Globus pallidus (tissue), 1 donor: Measurements from ENCODE around the gene GDF9.

ENCODE experiments used
- DNase-seq: peaks from one replicate; pipeline ENCODE4 v3.0.0-alpha.2; 2015; ENCODE audit warnings: low spot score

The GDF9 gene, protein sequence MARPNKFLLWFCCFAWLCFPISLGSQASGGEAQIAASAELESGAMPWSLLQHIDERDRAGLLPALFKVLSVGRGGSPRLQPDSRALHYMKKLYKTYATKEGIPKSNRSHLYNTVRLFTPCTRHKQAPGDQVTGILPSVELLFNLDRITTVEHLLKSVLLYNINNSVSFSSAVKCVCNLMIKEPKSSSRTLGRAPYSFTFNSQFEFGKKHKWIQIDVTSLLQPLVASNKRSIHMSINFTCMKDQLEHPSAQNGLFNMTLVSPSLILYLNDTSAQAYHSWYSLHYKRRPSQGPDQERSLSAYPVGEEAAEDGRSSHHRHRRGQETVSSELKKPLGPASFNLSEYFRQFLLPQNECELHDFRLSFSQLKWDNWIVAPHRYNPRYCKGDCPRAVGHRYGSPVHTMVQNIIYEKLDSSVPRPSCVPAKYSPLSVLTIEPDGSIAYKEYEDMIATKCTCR

DNA sequence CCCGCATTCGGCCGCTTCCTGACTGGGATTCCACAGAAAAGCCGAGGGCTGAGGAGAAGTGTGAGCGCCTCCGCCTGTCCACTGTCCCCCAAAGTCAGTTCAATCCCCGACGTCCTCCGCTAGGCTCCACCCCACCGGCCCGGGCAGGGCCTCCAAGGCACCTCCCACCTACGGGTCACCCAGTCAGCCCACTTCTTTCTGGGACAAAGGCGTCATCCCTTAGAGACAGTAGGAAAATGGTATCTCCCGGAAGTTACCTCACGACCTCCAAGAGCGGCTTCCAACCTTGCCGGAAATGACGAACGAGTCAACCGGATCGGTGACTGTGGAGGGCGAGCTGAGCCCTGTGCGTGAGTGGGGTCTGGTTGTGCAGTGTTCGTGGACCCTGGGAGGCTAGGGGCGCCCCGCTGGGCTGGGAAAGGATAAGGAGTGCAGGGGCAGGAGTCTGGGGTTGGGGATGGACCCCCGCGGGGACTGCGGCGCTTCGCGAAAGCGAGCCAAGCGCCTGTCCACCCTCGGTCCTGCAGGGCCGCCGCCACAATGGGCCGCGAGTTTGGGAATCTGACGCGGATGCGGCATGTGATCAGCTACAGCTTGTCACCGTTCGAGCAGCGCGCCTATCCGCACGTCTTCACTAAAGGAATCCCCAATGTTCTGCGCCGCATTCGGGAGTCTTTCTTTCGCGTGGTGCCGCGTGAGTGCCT lies at the start of gene GDF9, which contains the start of gene UQCRQ:
Gene GDF9, minus strand, starts transcription at position 128 of the 704 bp plus-strand sequence. CDS start 1,936 bp downstream, outside the sequence.
Gene UQCRQ, plus strand, starts transcription at position 301 of the 704 bp plus-strand sequence. Its CDS starts 240 bp downstream, at position 541.
- DNase-seq, result peak; percentile 100

GRCh38 chr5:132915681-132916080 lies 49.4 kb upstream of the GDF9 start:
- DNase-seq, result no peak

- no peak for DNase-seq
These were observed 43.4 kb upstream of the GDF9 start for GRCh38 chr5:132909702-132910101.

GRCh38 chr5:132907161-132907560 lies 40.9 kb upstream of the GDF9 start:
- no peak for DNase-seq

- DNase-seq, result no peak
These were observed 39.7 kb upstream of the GDF9 start for GRCh38 chr5:132905938-132906337.

DNA sequence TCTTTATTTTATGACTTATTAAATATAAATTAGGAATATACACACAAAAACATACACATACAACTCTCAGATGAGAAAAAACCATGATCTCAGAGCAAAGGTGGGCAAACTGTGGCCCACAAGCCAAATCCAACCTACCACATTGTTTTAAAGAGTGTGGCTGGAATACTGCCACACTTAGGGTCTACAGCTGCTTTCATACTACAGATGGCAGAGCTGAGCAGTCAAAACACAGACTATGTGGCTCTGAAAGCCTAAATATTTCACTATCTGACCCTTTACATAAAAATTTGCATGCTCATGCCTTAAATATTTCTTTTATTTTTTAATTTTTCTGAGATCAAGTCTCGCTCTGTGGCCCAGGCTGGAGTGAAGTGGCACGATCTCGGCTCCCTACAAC lies 35.5 kb upstream of the GDF9 start:
- DNase-seq, result no peak

DNA sequence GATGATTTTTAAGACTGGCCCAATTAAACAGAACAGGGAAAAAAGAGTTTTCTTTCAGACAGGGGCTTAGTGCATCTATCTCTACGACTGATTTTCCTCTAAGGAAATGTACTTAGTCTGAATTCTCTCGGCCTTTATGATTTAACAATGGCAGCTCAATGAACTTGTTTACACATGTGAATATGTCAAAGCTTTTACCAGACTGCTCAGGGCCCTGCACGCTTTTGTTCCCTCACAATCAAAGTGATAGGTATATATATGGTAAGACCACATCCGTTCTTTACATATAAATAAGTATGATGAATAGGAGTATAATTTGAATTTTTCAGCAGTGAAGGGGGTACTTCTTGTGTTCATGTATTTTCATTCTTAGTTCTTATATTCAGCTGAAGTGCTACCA lies 34.8 kb upstream of the GDF9 start:
- DNase-seq, result no peak

GRCh38 chr5:132898094-132898493 lies 31.8 kb upstream of the GDF9 start:
- no peak for DNase-seq

DNA sequence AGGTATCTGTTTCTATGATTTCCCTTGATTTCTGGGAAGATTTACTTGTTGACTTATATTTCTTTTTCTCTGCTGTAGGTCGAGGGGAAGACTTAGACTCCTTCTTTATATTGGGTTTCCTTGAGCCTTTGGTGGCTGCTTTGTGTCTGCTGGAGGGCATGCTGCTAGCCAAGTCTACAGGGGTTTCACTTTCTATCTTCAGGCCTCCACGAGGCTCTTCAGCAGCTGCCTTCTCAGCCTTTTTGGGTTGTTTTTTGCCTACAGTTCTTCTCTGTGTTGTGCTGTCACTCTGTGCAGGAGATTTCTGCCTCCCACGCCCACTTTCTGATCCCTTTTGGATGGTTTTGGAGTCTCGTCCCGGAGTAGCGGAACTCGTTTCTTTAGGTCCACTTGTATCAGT lies 30.4 kb upstream of the GDF9 start:
- no peak for DNase-seq

DNA sequence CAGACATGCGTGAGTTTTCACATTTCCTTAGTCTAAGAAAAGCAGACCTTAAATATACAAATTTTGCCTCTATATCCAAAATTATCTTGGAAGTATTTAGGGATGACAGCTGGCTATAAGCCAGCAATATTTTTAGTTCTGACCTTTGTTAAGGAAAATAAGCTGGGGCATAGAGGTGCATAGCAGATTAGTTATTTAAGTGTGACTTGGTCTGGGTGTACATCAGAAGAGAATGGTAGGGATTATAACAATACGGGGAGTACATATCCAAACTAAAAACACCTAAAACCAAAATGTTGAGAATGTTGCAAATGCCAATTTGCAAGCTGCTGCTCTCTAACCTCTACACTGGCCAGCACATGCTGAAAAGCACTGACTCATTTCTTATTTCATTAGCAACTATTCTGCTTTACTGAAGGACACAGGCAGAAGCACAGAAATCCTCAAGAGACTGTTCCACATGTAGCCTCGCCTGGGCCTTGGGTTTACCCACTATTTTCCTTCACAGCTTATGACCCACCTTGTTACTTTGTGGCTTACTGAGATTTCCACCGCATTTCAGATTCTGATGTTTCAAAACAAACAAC lies 29.5 kb upstream of the GDF9 start:
- no peak for DNase-seq

- DNase-seq, result no peak
These were observed 24.5 kb upstream of the GDF9 start for GRCh38 chr5:132890817-132891216.

- DNase-seq, result no peak
These were observed 23.2 kb upstream of the GDF9 start for GRCh38 chr5:132889501-132889900.

DNA sequence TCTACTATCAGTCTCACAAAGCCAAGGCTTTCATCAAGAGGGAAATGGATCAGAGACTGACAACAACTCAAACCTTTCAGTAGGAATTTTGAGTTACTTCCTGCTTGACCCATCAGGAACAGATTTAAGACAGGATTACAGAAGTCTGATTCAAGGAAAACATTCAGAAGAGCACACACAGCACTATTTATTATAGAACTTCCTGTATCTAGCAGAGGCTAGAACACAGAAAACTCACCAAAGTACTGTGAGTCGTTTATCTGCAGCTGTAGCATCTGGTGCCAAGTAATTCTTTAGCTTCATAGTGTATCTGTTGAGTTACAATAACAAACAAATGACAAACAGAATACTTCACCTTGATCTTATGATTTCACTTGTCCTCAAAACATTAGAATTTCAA lies 21.0 kb upstream of the GDF9 start:
- no peak for DNase-seq

DNA sequence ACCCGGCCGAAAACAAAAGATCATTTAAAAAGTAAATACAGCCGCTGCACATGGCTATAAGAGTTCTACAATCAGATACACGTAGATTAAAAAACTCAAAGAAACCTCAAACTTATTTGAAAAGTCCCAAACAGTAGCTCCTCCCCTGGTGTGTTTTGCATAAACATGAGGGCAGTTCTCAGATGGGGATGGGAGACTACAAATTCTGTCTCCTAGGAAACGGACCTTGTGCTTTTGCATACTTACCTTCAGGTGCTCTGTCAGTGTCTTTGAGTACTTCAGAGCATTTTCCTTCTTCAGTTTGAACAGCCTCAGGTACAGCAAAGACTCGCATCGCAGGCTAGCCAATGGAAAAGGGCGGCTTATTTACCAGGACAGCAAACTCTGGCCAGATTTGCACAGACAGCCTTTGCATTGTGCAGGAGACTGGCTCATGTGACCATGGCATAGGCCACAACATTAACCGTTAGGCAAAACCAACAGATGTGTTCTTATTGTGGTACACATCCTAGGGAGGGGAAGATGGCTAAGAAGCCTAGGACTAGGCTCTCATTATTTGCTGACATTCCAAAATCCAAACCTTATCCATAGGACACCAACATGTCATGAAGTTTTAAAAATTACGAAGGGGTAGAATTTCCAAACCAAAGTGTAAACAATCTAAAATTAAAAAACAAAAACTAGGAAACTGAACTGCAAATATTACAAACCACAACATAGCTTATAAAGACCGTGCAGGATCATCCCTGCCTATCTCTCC lies 20.0 kb upstream of the GDF9 start:
- no peak for DNase-seq

DNA sequence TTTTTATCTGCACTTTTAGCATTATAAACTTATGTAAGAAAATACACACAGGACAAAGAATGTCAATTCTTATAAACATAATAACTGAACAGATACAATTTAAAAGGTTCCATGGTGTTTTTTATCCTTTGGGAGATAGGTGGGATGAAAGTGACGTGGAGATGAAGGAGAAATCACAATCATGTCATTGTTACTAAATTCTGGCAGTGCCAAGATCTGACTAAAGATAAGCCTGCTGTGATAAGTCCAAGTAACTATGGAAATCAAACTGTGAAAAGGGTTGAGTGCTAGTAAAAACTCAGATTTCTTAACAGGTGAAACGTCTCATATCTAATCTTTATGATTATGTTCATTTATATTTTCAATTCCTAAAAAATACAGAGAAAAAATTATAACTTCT lies 18.3 kb upstream of the GDF9 start:
- no peak for DNase-seq

DNA sequence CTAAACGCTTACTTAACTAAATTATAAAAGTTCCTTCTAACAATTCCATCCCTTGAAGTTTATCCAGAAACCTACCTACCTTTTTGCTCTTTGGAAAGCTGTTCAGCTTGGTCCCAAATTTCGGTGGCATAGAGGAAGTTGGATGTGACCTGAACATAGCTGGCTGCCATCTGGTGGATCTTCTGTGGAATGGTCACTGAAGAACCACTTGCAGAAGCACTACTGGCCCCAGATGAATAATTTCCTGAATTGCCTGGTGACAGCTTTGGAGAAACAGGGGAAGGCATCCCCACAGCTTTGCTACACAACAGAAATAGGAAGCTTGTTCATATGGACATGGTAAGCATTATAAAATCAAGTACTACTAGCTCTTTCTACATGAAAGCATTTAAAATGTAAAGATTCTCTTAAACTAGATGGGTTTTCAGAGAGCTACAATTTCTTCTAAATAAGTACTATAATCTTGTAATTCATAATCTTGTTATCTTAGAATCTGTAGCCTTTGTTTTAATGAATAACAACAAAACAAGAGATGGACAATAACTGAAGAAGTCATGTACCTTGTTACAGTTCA lies 17.1 kb upstream of the GDF9 start:
- DNase-seq, result peak; percentile 83

- DNase-seq, result no peak
These were observed 11.7 kb upstream of the GDF9 start for GRCh38 chr5:132877938-132878337.

DNA sequence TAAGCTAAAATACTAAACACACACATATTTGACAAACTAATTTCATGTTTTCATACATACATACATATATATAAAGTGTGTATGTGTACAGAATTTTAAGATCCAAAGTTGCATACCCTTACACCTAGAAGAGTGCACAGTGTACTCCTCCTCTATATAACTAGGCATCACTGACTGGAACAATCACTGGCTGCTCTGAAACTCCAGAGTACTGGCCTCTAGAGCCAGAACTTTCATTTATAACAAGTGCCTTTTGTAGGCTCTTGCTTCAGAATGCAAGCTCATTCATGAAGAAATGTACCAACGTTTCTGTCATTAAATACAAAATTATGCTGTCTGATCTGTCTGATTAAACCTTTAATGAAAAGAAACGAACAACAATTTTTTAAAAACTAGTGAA lies 11.2 kb upstream of the GDF9 start:
- DNase-seq, result peak; percentile 61

- DNase-seq, result no peak
These were observed 9.9 kb upstream of the GDF9 start for GRCh38 chr5:132876020-132876759.

DNA sequence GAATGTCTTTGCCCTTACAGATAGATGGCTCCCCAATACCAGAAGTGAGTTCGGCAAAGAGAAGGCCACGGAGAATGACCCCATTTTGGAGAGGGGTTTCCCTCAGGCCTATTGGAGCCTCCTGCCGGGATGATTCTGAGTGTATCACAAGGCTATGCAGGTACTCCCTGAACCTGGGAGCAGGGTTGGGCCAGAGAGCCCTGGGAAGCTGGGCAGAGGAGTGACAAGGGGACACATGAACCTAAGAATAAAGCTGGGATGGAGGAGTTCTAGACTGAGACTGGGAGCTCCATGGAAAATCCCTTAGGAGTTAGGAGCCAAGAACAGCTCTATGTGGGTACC lies 7.6 kb upstream of the GDF9 start:
- DNase-seq, result no peak
